Right lobe of liver (tissue), 6 donors: ENCODE results near the gene SEMA4B. TPM values are rescaled to one million over a fixed set of nuclear protein-coding genes. Genes with fewer than 3 reads are reported as not detected.
A peak's percentile ranks its signal among the peaks of the same experiment; 100 is the strongest.

Experiments used
- ATAC-seq, 4 donors: fragments of 200-7000 bp; cut with Tn5 transposase; one replicate each; pipeline ENCODE4 v1.9.1; 2020; ENCODE audit warnings: mild to moderate bottlenecking in 4 of 4, moderate library complexity in 4 of 4
- DNase-seq, 3 donors: peaks; one replicate each; pipeline ENCODE4 v3.0.0-alpha.2; 2020
- H3K27ac ChIP-seq, 3 donors: fragments of 200-600 bp; one replicate each; pipeline ENCODE4 v1.8.0; 2022
- H3K27me3 ChIP-seq, 2 donors: fragments of 200-600 bp; one replicate each; pipeline ENCODE4 v1.8.0; 2022
- H3K36me3 ChIP-seq, 4 donors: fragments of 200-600 bp; sonication (generic) in 1 of 4; one replicate each; pipeline versions ENCODE4 v1.5.1 to v1.8.0; 2017 to 2022; ENCODE audit warnings: control low read depth in 1 of 4
- H3K4me1 ChIP-seq, 4 donors: fragments of 200-600 bp; sonication (generic) in 1 of 4; one replicate each; pipeline versions ENCODE4 v1.5.1 to v1.8.0; 2017 to 2022; ENCODE audit warnings: control low read depth in 1 of 4
- H3K4me3 ChIP-seq, 3 donors: fragments of 200-600 bp; one replicate each; pipeline ENCODE4 v1.8.0; 2022
- H3K9me3 ChIP-seq, 4 donors: fragments of 200-600 bp; sonication (generic) in 1 of 4; one replicate each; pipeline versions ENCODE4 v1.5.1 to v1.8.0; 2017 to 2022; ENCODE audit warnings: control low read depth in 1 of 4
- POLR2A ChIP-seq: fragments of 450-650 bp; IDR thresholded peaks from one replicate; pipeline ENCODE4 v1.6.1; 2017; ENCODE audit warnings: antibody characterized with exemption, mild to moderate bottlenecking
- WGBS: methylation state at CpG from one replicate; pipeline ENCODE4 v1.1.6; 2018; ENCODE audit warnings: low coverage, low lambda C conversion rate; ENCODE audit not compliant: insufficient coverage; ENCODE audit errors: missing lambda C conversion rate; 5-methylcytosine and 5-hydroxymethylcytosine counted together
- intact Hi-C, 2 donors: fragments of 100-400 bp; cut with DNase I; formaldehyde crosslinking; loops; one replicate each; pipeline versions ENCODE4 v1.11.2 to v1.14.1; 2022
- total RNA-seq, 6 experiments: library from RNA; depleted of rRNA in 2 of 6; stranded (reverse); fragments of >200 nt in 2 of 6; fragmentation: NEBNext Ultra II Directional in 3 of 6; extraction: Animal tissue kit (Norgen Biotek cat#: 25700) in 3 of 6; gene quantifications; one replicate each; pipeline versions ENCODE4 v1.1.0 to v1.2.4, GENCODE V29; 2016 to 2023
- TF ChIP-seq, protein P1 (sequence below), 4 donors: fragments of 200-600 bp in 3 of 4; fragments of 450-650 bp in 1 of 4; IDR thresholded peaks; one replicate each; pipeline versions ENCODE4 v1.5.1 to v1.8.0; 2016 to 2022; ENCODE audit warnings: antibody characterized with exemption in 4 of 4, mild to moderate bottlenecking in 2 of 4
- donor health status: DM: no; HTN: yes; CAD: no.
- donor health status: DM: no; HTN: no; CAD: no.
- donor health status: DM: no; HTN: no; CAD: no.
- donor health status: DM: no; HTN: yes; CAD: no.
- donor health status: DM: no; HTN: yes; CAD: no.

SEMA4B gene
- total RNA-seq, 6 experiments from 2014 or later, result 17.1 to 67.7 (median 20.3) TPM

DNA sequence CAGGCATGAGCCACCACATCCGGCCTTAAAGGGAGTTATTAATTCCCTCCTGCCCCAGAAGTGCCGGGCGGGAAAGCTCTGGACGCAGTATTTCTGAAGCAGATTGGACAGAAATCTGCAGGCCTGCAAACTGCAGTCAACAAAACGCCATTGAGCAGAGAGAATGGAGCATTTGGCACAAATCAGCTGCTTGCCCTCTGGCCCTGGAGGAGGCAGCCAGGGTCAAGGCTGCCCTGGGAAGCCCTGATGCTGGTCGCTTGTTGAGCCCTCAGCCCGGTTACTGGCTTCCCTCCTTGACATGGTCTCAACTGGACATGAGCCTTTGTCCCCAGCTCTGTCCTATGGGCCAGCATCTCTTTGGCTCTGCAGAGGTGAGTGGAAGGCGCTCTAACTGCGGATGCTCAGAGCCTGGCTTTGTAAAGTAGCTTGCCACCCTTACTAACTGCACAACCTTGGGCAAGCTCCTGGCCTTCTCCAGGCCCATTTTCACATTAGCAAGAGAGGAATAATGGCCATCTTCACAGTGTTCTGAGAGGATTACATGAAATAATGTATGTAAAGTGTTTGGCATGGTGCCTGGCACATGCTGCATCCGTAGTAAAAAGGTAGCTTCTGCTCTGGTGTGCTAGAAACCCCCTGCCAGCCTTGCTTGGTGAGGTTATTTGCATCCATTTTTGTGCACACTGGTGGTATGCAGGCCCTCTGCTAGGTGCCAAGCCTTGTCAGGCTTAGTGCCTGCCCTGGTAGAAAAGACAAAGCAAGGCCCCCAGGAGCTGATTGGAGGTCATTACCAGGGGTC lies 4.1 kb downstream of the SEMA4B start:
- Histone ChIP-seq H3K27me3 (no peaks in the 10 kb centered on the region), H3K4me1 (peaks cover 0 to 63% (median 9%) of the 10 kb centered on the region in 4 donors), H3K27ac (no peak overlapping the region), H3K9me3 (no peaks in the 10 kb centered on the region), H3K4me3 (no peak overlapping the region), H3K36me3 (no peaks in the 10 kb centered on the region)
- intact Hi-C loops, result no loop called here
- TF ChIP-seq POLR2A, result no peak
- TF ChIP-seq, protein P1, sequence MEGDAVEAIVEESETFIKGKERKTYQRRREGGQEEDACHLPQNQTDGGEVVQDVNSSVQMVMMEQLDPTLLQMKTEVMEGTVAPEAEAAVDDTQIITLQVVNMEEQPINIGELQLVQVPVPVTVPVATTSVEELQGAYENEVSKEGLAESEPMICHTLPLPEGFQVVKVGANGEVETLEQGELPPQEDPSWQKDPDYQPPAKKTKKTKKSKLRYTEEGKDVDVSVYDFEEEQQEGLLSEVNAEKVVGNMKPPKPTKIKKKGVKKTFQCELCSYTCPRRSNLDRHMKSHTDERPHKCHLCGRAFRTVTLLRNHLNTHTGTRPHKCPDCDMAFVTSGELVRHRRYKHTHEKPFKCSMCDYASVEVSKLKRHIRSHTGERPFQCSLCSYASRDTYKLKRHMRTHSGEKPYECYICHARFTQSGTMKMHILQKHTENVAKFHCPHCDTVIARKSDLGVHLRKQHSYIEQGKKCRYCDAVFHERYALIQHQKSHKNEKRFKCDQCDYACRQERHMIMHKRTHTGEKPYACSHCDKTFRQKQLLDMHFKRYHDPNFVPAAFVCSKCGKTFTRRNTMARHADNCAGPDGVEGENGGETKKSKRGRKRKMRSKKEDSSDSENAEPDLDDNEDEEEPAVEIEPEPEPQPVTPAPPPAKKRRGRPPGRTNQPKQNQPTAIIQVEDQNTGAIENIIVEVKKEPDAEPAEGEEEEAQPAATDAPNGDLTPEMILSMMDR (IDR thresholded peaks at IDR 0.05), result no peak
- DNase-seq (peak in 1 of 3 donors; percentile 46), ATAC-seq (no peak)
- 45% methylated on average over 3 of the region's 10 CpGs for WGBS

DNA sequence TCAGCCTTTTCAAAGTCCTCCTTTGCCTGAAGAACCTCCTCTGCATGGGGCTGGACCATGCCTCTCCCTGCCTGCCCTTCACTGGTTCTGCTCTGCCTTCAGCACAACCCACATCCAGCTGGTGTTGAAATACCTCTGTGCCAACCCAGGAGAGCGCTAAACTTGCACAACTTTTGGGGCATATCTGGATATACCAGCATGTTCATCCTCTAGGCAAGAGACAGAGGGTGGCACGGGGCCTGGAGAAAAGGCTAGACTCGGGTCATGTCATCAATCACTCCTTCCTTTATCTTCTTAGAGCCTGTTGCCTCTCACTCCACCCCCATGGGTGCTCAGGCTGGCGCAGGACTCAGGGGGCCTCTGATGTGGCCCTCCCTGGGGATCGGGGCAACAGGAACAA lies 4.8 kb downstream of the SEMA4B start:
- Histone ChIP-seq H3K9me3 (no peaks in the 10 kb centered on the region), H3K4me1 (peaks cover 0 to 60% (median 6%) of the 10 kb centered on the region in 4 donors), H3K27me3 (no peaks in the 10 kb centered on the region), H3K27ac (no peak overlapping the region), H3K36me3 (no peaks in the 10 kb centered on the region), H3K4me3 (no peak overlapping the region)
- intact Hi-C loops, result no loop called here
- ATAC-seq, result peak; percentile 31 to 75 (median 47)
- WGBS, result 17% methylated on average over 3 of the region's 5 CpGs
- DNase-seq, result peak in 1 of 3 donors; percentile 78
- TF ChIP-seq, protein P1 (IDR thresholded peaks at IDR 0.05), result no peak
- TF ChIP-seq POLR2A, result no peak

DNA sequence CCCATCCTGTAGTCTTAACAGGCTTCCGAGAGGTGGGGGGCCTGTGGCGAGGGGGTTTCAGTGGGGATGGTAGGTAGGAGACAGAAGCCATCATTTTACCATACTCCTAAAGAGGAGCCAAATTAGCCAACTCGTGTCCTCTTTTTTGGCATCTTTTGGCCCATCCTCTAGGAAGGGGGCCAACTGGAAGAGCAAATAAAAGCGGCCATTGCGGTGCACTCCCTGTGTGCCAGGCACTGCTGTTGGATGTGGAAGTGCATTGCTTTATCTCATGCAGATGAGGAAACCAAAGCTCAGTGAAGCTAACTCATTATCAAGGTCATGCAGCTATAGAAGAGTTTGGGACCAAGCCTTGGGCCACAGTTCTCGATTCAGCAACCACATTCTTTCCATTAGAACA lies 6.1 kb downstream of the SEMA4B start:
- Histone ChIP-seq H3K36me3 (no peaks in the 10 kb centered on the region), H3K4me1 (peaks cover 0 to 60% (median 6%) of the 10 kb centered on the region in 4 donors), H3K27me3 (no peaks in the 10 kb centered on the region), H3K27ac (no peak overlapping the region), H3K9me3 (no peaks in the 10 kb centered on the region), H3K4me3 (no peak overlapping the region)
- intact Hi-C loops, result no loop called here
- ATAC-seq (peak; percentile 29 to 83 (median 50)), DNase-seq (no peak)
- WGBS, result 58% methylated on average over 6 of the region's 6 CpGs
- TF ChIP-seq, protein P1 (IDR thresholded peaks at IDR 0.05), result no peak
- no peak for TF ChIP-seq POLR2A

DNA sequence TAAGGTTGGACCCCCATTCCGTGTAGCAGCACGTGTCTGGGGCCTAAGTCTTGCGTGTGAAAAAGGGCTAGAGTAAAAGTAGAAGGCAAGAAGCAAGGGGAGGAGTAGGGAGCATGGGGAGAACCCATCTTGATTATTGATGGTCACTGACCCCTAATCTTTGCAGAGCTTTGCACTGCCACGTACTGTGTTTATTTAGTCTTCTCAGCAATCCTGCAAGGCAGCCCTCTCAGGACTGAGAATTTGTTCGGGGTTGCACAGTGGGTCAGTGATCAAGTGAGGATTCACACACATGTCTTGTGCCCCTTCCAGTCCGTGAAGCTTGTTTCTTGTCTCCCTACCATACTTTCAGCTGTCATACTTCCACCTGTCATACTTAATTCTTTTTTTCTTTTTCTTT lies 7.2 kb downstream of the SEMA4B start:
- Histone ChIP-seq H3K4me1 (peaks cover 0 to 60% (median 6%) of the 10 kb centered on the region in 4 donors), H3K36me3 (no peaks in the 10 kb centered on the region), H3K27ac (no peak overlapping the region), H3K4me3 (no peak overlapping the region), H3K9me3 (no peaks in the 10 kb centered on the region), H3K27me3 (no peaks in the 10 kb centered on the region)
- WGBS, result 54% methylated on average over 5 of the region's 6 CpGs
- no peak for TF ChIP-seq POLR2A
- TF ChIP-seq, protein P1 (IDR thresholded peaks at IDR 0.05), result no peak
- no peak for ATAC-seq
- intact Hi-C loops, result no loop called here
- no peak for DNase-seq
